ENCODE measurements around the gene IQSEC1. TPM values are rescaled to one million over a fixed set of nuclear protein-coding genes. Genes with fewer than 3 reads are reported as not detected.

Gene IQSEC1
- total RNA-seq, 4 donors from 2014 or later: 13.7 to 59.4 (median 35.5) TPM

GRCh38 chr3:13055634-13056033, 17.6 kb downstream of the IQSEC1 start:
- DNase-seq: no peak
- Histone ChIP-seq H3K27ac (no peak overlapping the region), H3K27me3 (no peaks in the 10 kb centered on the region), H3K4me1 (no peaks in the 10 kb centered on the region), H3K9me3 (no peaks in the 10 kb centered on the region), H3K36me3 (no peaks in the 10 kb centered on the region), H3K4me3 (no peak overlapping the region)
- TF ChIP-seq, protein P1, sequence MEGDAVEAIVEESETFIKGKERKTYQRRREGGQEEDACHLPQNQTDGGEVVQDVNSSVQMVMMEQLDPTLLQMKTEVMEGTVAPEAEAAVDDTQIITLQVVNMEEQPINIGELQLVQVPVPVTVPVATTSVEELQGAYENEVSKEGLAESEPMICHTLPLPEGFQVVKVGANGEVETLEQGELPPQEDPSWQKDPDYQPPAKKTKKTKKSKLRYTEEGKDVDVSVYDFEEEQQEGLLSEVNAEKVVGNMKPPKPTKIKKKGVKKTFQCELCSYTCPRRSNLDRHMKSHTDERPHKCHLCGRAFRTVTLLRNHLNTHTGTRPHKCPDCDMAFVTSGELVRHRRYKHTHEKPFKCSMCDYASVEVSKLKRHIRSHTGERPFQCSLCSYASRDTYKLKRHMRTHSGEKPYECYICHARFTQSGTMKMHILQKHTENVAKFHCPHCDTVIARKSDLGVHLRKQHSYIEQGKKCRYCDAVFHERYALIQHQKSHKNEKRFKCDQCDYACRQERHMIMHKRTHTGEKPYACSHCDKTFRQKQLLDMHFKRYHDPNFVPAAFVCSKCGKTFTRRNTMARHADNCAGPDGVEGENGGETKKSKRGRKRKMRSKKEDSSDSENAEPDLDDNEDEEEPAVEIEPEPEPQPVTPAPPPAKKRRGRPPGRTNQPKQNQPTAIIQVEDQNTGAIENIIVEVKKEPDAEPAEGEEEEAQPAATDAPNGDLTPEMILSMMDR (IDR thresholded peaks at IDR 0.05): no peak
- TF ChIP-seq POLR2A (IDR thresholded peaks at IDR 0.05): no peak

DNA sequence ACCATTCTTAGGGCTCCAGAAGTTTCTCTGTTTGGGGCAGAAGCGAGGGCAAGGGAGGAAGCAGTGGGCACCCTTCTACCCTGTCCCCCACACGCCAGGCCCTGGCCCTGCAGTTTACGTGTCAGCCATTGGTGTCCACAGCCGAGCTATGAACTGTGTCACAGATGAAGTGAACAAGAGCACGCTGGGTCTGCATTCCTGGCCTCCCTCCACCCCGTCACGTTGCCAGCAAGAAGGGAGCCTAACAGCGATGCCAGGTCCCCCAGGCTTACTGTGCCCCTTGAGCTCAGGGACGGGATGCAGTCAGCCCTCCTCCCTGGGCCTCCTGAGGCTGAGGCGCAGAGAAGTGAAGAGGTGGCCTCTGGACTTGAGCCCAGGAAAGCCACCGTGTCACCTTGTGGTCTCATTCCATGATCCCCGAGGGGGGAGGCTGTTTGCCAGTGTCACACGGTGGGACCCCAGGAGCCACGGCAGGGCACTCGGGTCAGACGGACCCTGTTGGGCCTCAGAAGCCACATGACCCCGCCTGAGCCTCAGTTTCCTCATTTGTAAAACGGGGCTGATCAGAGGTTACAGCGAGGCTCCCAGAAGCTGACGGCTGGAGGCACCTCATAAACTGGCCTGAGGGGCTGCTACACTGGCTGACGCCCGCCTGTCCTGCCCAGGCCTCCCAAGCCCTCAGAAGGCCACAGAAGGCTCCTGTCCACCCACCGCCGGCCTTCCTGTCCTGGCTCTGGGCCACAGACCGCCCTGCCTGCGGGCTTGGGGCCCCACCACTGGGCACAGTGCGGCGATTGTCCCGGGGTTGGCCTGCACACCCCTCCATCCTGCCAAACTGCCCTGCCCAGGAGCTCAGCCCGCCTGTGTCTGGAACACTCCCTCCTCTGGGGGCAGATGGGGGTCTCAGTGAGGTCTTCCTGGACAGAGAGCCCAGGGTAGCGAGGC, 18.6 kb downstream of the IQSEC1 start:
- H3K9me3 ChIP-seq: no peaks in the 10 kb centered on the region
- H3K36me3 ChIP-seq: no peaks in the 10 kb centered on the region
- no peak overlapping the region for H3K4me3 ChIP-seq
- no peaks in the 10 kb centered on the region for H3K4me1 ChIP-seq
- no peak for DNase-seq
- no peaks in the 10 kb centered on the region for H3K27me3 ChIP-seq
- no peak overlapping the region for H3K27ac ChIP-seq
- TF ChIP-seq, protein P1 (IDR thresholded peaks at IDR 0.05): no peak
- TF ChIP-seq POLR2A (IDR thresholded peaks at IDR 0.05): no peak

DNA sequence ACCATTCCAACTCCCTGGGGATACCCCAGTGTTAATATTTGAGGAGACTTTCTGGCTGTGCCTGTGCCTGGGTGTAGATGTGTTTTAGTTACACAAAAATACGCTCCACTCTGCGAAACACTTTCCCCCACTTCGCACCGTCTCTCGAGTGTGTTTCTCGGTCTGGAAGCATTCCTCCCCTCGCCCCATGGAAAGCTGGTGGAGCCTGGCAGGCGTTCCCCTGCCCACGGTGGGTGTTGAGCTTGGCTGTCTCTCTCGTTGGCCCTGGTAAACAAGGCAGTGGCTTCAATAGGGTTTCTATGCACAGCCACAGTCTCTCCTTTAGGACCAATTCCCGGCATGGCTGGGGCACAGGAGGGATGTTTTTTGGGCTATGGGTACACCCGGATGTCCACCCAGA, 19.3 kb downstream of the IQSEC1 start:
- Histone ChIP-seq H3K4me1 (no peaks in the 10 kb centered on the region), H3K36me3 (no peaks in the 10 kb centered on the region), H3K27me3 (no peaks in the 10 kb centered on the region), H3K9me3 (no peaks in the 10 kb centered on the region), H3K4me3 (no peak overlapping the region), H3K27ac (no peak overlapping the region)
- no peak for DNase-seq
- TF ChIP-seq, protein P1 (IDR thresholded peaks at IDR 0.05): no peak
- no peak for TF ChIP-seq POLR2A (IDR thresholded peaks at IDR 0.05)

DNA sequence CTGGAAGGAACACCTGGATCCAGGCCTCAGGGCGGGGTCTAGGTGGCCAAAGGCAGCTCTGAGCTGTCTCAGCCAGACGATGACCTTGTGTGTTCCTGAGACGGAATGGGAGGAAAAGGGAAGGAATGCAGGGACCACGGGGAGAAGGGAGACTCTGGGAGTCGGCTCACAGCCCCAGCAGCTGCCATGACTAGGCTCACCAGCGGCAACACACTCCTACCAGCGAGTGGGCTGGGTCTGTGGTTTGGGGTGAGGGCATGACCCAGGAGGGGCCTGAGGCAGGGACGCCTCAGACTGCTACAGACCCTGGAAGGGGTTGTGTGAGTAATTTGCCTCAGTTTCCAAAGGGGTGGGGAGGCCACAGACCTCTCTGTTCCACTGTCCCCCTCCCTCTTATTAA, 19.8 kb downstream of the IQSEC1 start:
- no peak for TF ChIP-seq POLR2A (IDR thresholded peaks at IDR 0.05)
- TF ChIP-seq, protein P1 (IDR thresholded peaks at IDR 0.05): no peak
- DNase-seq: no peak
- no peaks in the 10 kb centered on the region for H3K9me3 ChIP-seq
- H3K4me1 ChIP-seq: no peaks in the 10 kb centered on the region
- H3K36me3 ChIP-seq: no peaks in the 10 kb centered on the region
- no peak overlapping the region for H3K27ac ChIP-seq
- no peaks in the 10 kb centered on the region for H3K27me3 ChIP-seq
- H3K4me3 ChIP-seq: no peak overlapping the region

DNA sequence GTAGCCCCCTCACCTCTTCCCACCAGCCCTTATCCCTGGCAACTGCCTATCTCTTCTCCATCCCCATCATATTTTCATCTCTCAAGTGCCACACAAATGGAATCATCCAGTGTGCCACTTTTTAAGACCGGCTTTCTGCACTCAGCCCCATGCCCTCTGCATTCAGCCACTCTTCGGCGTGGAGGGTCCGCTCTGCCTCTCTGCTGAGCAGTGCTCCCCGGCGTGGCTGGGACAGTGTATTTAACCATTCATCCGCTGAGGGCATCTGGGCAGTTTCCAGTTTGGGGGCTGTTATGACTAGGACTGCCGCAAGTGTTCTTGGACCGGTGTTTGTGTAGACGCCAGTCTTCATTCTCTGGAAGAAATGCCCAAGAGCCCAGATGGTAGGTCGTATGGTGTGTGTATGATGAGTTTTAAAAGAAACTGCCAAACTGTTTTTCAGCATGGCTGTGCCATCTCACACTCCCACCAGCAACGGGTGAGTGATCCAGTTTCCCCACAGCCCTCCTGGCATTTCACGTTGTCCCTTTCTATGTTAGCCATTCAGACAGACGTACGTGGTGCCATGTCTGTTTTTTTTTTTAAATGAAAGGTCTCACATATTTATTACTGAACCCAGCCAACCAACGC, 20.9 kb downstream of the IQSEC1 start:
- DNase-seq: no peak
- Histone ChIP-seq H3K4me3 (no peak overlapping the region), H3K9me3 (no peaks in the 10 kb centered on the region), H3K36me3 (no peaks in the 10 kb centered on the region), H3K4me1 (no peaks in the 10 kb centered on the region), H3K27ac (no peak overlapping the region), H3K27me3 (no peaks in the 10 kb centered on the region)
- TF ChIP-seq, protein P1 (IDR thresholded peaks at IDR 0.05): no peak
- no peak for TF ChIP-seq POLR2A (IDR thresholded peaks at IDR 0.05)

Measured in Peyer's patch (tissue), 4 donors.